ENCODE results near the gene TMEM192. TPM values are rescaled to one million over a fixed set of nuclear protein-coding genes. Genes with fewer than 3 reads are reported as not detected.

The TMEM192 gene
- total and polyA plus RNA-seq, 2 of the 13 experiments (the other 11 are each of a cell fraction or from before 2014, with no cell fraction given), result 19.8 to 19.9 TPM

DNA sequence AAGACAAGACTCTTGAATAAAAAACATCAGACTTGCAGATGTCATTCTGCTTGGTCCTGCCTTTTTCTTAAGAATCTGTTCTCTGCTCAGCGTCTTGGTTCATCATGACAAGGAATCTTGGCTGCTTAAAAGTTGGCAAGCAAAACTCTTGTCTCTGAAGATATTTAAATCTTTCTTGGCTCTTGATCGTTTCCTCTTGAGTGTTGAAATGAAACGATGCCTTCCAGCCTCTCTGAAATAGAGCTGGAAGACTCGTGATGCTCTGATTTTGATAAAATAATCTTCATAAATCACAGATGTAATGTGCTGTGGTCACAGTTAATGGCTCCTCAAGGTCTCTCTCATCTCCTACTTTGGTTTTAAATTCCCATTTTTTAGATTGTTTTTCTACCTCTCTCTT, 39.9 kb upstream of the TMEM192 start:
- no peaks in the 10 kb centered on the region for H3K27me3 ChIP-seq (ENCODE audit: control insufficient read depth in 1 of 2, insufficient read depth in 2 of 2, low read length in 2 of 2)
- no peak overlapping the region for H3K4me2 ChIP-seq (ENCODE audit: low read depth, low read length)
- POLR2A ChIA-PET, result no interaction called here
- ATAC-seq (no peak), DNase-seq (ENCODE audit: low spot score) (no peak), FAIRE-seq (no peak)
- no TSS peak for BruUV-seq (replicated peaks)
- in situ Hi-C loops (cut with HindIII; ENCODE audit: extremely low pct_ligation_motif_present, low pct_unique_long_range_greater_than_20kb), result no loop called here
- H4K20me1 ChIP-seq (ENCODE audit: insufficient read depth, low read length), result no peaks in the 10 kb centered on the region
- H3K27ac ChIP-seq (ENCODE audit: extremely low read length, insufficient read depth, low read length), result no peak overlapping the region
- 36% methylated on average over 4 of the region's 4 CpGs for WGBS (ENCODE audit: low lambda C conversion rate)
- no peak overlapping the region for H3K9ac ChIP-seq (ENCODE audit: insufficient read depth, low read depth, low read length)
- no peak overlapping the region for H3K4me3 ChIP-seq (replicated peaks in 1 of 3; ENCODE audit: insufficient read depth in 1 of 3, low read depth in 2 of 3, low read length in 3 of 3)
- no peaks in the 10 kb centered on the region for H3K79me2 ChIP-seq (ENCODE audit: insufficient read depth, low read length)
- intact Hi-C loops (cut with micrococcal nuclease; ENCODE audit: unreplicated experiment), result no loop called here
- no peak overlapping the region for H2AFZ ChIP-seq (ENCODE audit: low read length)
- H3K4me1 ChIP-seq (ENCODE audit: insufficient read depth, low read length), result peaks cover 32% of the 10 kb centered on the region
- CTCF ChIA-PET (ENCODE audit: low intra/inter-chr PET ratio, low total read pairs), result no interaction called here
- H3K9me3 ChIP-seq (ENCODE audit: low read length), result no peaks in the 10 kb centered on the region
- no peaks in the 10 kb centered on the region for H3K36me3 ChIP-seq (replicated peaks in 1 of 2; ENCODE audit: control insufficient read depth in 1 of 2, insufficient read depth in 2 of 2, low read length in 2 of 2)
- TF ChIP-seq SPEN (CRISPR knock-in tag; IDR thresholded peaks at IDR 0.05; ENCODE audit: low read depth) (no peak), POLR2G (IDR thresholded peaks at IDR 0.05; ENCODE audit: low read depth, low read length) (no peak), ADNP (CRISPR knock-in tag; IDR thresholded peaks at IDR 0.05) (no peak), RBFOX2 (IDR thresholded peaks at IDR 0.05; ENCODE audit: low read depth, low read length) (no peak), CBX2 (IDR thresholded peaks at IDR 0.05; ENCODE audit: low read depth, low read length) (no peak), CBX2 (CRISPR knock-in tag; IDR thresholded peaks at IDR 0.05; ENCODE audit: low read depth) (no peak), ZNF446 (CRISPR knock-in tag; IDR thresholded peaks at IDR 0.05) (no peak), NKX3-1 (CRISPR knock-in tag; IDR thresholded peaks at IDR 0.05) (no peak), EED (CRISPR knock-in tag; IDR thresholded peaks at IDR 0.05) (no peak), ZNF382 (CRISPR knock-in tag; IDR thresholded peaks at IDR 0.05; ENCODE audit: borderline replicate concordance) (no peak)
- TF ChIP-seq, protein P1, sequence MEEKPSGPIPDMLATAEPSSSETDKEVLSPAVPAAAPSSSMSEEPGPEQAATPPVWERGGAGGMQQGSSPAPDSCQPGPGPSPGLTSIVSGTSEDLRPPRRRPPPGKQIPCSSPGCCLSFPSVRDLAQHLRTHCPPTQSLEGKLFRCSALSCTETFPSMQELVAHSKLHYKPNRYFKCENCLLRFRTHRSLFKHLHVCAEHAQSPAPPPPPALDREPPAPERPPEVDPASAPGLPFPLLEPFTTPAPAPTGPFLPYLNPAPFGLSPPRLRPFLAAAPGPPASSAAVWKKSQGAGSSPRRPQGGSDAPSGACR (CRISPR knock-in tag; IDR thresholded peaks at IDR 0.05), result no peak
- TF ChIP-seq, protein P2, sequence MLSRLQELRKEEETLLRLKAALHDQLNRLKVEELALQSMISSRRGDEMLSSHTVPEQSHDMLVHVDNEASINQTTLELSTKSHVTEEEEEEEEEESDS (CRISPR knock-in tag; IDR thresholded peaks at IDR 0.05; ENCODE audit: borderline replicate concordance), result no peak
- TF ChIP-seq, protein P3, sequence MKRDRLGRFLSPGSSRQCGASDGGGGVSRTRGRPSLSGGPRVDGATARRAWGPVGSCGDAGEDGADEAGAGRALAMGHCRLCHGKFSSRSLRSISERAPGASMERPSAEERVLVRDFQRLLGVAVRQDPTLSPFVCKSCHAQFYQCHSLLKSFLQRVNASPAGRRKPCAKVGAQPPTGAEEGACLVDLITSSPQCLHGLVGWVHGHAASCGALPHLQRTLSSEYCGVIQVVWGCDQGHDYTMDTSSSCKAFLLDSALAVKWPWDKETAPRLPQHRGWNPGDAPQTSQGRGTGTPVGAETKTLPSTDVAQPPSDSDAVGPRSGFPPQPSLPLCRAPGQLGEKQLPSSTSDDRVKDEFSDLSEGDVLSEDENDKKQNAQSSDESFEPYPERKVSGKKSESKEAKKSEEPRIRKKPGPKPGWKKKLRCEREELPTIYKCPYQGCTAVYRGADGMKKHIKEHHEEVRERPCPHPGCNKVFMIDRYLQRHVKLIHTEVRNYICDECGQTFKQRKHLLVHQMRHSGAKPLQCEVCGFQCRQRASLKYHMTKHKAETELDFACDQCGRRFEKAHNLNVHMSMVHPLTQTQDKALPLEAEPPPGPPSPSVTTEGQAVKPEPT (CRISPR knock-in tag; IDR thresholded peaks at IDR 0.05; ENCODE audit: low read depth), result no peak
- TF ChIP-seq, protein P4, sequence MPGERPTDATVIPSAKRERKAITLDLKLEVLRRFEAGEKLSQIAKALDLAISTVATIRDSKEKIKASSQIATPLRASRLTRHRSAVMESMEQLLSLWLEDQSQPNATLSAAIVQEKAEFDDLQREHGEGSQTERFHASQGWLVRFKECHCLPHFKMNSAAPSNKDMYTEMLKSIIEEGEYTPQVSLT (CRISPR knock-in tag; IDR thresholded peaks at IDR 0.05; ENCODE audit: borderline replicate concordance, low read depth), result no peak
- TF ChIP-seq, protein P5, sequence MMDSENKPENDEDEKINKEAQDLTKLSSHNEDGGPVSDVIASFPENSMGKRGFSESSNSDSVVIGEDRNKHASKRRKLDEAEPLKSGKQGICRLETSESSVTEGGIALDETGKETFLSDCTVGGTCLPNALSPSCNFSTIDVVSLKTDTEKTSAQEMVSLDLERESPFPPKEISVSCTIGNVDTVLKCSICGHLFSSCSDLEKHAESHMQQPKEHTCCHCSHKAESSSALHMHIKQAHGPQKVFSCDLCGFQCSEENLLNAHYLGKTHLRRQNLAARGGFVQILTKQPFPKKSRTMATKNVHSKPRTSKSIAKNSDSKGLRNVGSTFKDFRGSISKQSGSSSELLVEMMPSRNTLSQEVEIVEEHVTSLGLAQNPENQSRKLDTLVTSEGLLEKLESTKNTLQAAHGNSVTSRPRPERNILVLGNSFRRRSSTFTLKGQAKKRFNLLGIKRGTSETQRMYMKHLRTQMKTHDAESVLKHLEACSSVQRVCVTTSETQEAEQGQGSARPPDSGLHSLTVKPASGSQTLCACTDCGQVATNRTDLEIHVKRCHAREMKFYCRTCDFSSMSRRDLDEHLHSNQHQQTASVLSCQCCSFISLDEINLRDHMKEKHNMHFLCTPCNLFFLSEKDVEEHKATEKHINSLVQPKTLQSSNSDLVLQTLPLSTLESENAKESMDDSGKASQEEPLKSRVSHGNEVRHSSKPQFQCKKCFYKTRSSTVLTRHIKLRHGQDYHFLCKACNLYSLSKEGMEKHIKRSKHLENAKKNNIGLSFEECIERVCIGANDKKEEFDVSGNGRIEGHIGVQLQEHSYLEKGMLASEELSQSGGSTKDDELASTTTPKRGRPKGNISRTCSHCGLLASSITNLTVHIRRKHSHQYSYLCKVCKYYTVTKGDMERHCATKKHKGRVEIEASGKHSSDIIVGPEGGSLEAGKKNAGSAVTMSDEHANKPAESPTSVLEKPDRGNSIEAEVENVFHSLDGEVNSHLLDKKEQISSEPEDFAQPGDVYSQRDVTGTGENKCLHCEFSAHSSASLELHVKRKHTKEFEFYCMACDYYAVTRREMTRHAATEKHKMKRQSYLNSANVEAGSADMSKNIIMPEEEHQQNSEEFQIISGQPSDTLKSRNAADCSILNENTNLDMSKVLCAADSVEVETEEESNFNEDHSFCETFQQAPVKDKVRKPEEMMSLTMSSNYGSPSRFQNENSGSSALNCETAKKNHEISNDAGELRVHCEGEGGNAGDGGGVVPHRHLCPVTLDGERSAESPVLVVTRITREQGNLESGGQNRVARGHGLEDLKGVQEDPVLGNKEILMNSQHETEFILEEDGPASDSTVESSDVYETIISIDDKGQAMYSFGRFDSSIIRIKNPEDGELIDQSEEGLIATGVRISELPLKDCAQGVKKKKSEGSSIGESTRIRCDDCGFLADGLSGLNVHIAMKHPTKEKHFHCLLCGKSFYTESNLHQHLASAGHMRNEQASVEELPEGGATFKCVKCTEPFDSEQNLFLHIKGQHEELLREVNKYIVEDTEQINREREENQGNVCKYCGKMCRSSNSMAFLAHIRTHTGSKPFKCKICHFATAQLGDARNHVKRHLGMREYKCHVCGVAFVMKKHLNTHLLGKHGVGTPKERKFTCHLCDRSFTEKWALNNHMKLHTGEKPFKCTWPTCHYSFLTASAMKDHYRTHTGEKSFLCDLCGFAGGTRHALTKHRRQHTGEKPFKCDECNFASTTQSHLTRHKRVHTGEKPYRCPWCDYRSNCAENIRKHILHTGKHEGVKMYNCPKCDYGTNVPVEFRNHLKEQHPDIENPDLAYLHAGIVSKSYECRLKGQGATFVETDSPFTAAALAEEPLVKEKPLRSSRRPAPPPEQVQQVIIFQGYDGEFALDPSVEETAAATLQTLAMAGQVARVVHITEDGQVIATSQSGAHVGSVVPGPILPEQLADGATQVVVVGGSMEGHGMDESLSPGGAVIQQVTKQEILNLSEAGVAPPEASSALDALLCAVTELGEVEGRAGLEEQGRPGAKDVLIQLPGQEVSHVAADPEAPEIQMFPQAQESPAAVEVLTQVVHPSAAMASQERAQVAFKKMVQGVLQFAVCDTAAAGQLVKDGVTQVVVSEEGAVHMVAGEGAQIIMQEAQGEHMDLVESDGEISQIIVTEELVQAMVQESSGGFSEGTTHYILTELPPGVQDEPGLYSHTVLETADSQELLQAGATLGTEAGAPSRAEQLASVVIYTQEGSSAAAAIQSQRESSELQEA (CRISPR knock-in tag; IDR thresholded peaks at IDR 0.05; ENCODE audit: not compliant biosample characterization), result no peak

All from HepG2 (cell line).